Activated CD4-positive, alpha-beta T cell treated with anti-CD3 and anti-CD28 coated beads for 36 hours (primary cell): ENCODE results near the gene ATP1A1. TPM values are rescaled to one million over a fixed set of nuclear protein-coding genes. Genes with fewer than 3 reads are reported as not detected.

Experiments
- ATAC-seq: fragments of 200-7000 bp; cut with Tn5 transposase; one replicate; pipeline ENCODE4 v1.10.0; 2021; ENCODE audit warnings: mild to moderate bottlenecking, moderate library complexity
- CTCF ChIA-PET: fragments of 350-600 bp; sonication (Branson Sonifier 250); formaldehyde crosslinking; loops from one replicate; lab custom pipeline; 2021; ENCODE audit warnings: antibody characterized with exemption; lab: Charles Lee
- POLR2A ChIA-PET: fragments of 350-600 bp; sonication (Branson Sonifier 250); formaldehyde crosslinking; loops from one replicate; lab custom pipeline; 2021; ENCODE audit warnings: antibody characterized with exemption, inconsistent platforms; lab: Charles Lee
- DNase-seq: peaks from one replicate; pipeline ENCODE4 v3.0.0-alpha.2; 2020
- H3K27ac Mint-ChIP-seq: one replicate; pipeline ENCODE4 v1.8.0; 2021; ENCODE audit warnings: mixed read lengths
- H3K27me3 Mint-ChIP-seq: one replicate; pipeline ENCODE4 v1.8.0; 2021; ENCODE audit warnings: mixed read lengths
- H3K36me3 Mint-ChIP-seq: one replicate; pipeline ENCODE4 v1.8.0; 2021; ENCODE audit warnings: low read depth, mixed read lengths
- H3K4me1 Mint-ChIP-seq: one replicate; pipeline ENCODE4 v1.8.0; 2021; ENCODE audit warnings: mixed read lengths
- H3K4me3 Mint-ChIP-seq: one replicate; pipeline ENCODE4 v1.8.0; 2021; ENCODE audit warnings: mild to moderate bottlenecking, moderate library complexity, mixed read lengths
- H3K9me3 Mint-ChIP-seq: one replicate; pipeline ENCODE4 v1.8.0; 2021; ENCODE audit warnings: low read depth, mixed read lengths
- intact Hi-C, 2 experiments: fragments of 100-400 bp; cut with DNase I in 1 of 2; cut with micrococcal nuclease in 1 of 2; formaldehyde crosslinking; loops; one replicate each; pipeline versions ENCODE4 v1.14.2 to v1.15.1; 2022 to 2024; cut with DNase I, micrococcal nuclease
- total RNA-seq, 2 experiments: library from RNA; stranded (reverse); gene quantifications; one replicate each; pipeline ENCODE4 v1.2.3, GENCODE V29; 2021

Gene ATP1A1
- total RNA-seq, 2 experiments from 2014 or later: 247 to 257 TPM

DNA sequence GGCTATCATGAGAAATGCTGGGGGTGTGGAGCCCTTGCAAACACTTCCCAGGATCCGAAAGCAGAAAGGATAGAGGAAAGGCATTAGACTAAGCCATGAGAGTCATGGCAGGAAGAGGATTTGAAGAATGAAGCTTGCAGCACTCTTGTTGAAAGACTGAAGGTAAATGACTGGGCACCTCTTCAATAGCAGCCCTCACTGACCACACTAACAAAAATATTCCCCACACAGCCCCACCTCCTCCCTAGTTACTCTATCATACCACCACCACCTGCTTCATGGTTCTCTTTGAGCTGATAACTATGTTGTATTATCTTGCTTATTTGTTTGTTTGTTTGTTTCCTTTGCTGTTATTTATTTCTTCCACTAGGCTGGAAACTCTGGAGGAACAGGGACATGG lies 13.2 kb upstream of the ATP1A1 start:
- DNase-seq (no peak), ATAC-seq (no peak)
- Mint-ChIP-seq H3K4me1 (peaks cover 20% of the 10 kb centered on the region), H3K36me3 (no peaks in the 10 kb centered on the region), H3K27me3 (no peaks in the 10 kb centered on the region), H3K27ac (no peak overlapping the region), H3K9me3 (no peaks in the 10 kb centered on the region), H3K4me3 (no peak overlapping the region)
- intact Hi-C loops: loop anchor here (1.0 kb wide), 1 partner anchor 125 kb away; no protein-coding TSS in a partner anchor
- POLR2A ChIA-PET: no interaction called here
- CTCF ChIA-PET: interaction anchor here (0.8 to 1.2 kb wide), 3 partner anchors 15 to 221 kb away, joined by 3 to 4 read pairs (median 4); no protein-coding TSS in a partner anchor

DNA sequence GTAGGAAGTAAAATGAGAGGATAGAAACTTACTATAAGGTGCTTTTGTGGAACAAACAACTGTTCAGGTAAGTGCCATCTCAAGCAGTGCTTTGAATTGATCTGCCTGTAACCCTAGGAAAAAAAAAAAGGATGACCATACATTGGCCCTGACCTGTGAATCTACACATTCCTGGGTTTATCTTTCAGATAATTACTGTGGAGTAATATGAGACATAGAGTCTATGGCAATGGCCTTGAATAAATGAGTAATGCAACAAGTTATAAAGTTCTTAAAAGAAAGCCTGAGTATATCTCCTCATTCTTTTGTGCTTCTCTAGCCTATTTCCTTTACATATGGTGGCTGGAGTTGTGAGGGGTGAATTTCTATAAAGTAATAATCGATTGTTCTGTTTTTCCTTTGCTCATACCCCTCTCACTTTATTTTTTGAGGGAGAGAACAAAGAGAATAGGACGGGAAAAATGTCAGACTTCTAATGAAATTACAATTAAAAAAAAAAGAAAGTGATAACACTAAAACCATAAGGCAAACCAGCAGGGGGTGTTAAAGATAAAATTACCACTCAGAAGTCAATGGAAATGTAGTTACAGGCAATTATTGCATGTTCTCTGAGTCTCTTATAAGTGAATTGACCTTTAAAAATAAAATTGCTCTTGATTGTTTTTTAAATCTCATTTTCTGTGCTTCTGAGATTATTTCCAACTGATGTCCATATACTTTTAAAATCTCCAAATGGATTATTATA lies 12.4 kb upstream of the ATP1A1 start:
- POLR2A ChIA-PET: no interaction called here
- Mint-ChIP-seq H3K4me1 (peaks cover 20% of the 10 kb centered on the region), H3K27ac (no peak overlapping the region), H3K4me3 (no peak overlapping the region), H3K9me3 (no peaks in the 10 kb centered on the region), H3K27me3 (no peaks in the 10 kb centered on the region), H3K36me3 (no peaks in the 10 kb centered on the region)
- CTCF ChIA-PET: interaction anchor here (0.6 to 1.2 kb wide), 4 partner anchors 14 to 222 kb away, joined by 3 to 4 read pairs (median 4); no protein-coding TSS in a partner anchor
- no peak for DNase-seq
- no peak for ATAC-seq
- intact Hi-C loops: loop anchor here (1.0 kb wide), 1 partner anchor 125 kb away; no protein-coding TSS in a partner anchor

GRCh38 chr1:116361648-116362047 lies 11.4 kb upstream of the ATP1A1 start:
- Mint-ChIP-seq H3K36me3 (no peaks in the 10 kb centered on the region), H3K27ac (no peak overlapping the region), H3K9me3 (no peaks in the 10 kb centered on the region), H3K27me3 (no peaks in the 10 kb centered on the region), H3K4me3 (no peak overlapping the region), H3K4me1 (peaks cover 16% of the 10 kb centered on the region)
- no peak for ATAC-seq
- ChIA-PET POLR2A (no interaction called here), CTCF (no interaction called here)
- intact Hi-C loops: no loop called here
- no peak for DNase-seq

DNA sequence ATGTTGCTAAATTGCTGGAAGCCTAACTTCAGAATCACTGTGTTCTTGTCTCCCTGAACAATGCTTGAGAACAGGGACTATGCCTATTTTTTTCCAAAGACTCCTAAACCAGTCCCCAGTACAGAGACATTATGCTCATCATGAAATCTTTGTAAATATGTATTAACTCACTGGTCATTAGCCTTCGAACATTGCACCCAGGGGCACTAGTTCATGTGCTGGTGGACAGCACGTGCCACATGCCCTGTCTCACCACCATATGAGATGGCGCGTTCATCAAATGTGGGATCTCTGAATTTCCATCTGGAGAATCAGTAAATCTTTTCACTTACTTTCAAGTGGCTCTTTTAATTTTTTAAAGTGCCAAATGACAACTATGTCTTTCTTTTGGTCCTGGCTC lies 11.0 kb upstream of the ATP1A1 start:
- Mint-ChIP-seq H3K9me3 (no peaks in the 10 kb centered on the region), H3K36me3 (no peaks in the 10 kb centered on the region), H3K27ac (no peak overlapping the region), H3K4me1 (peaks cover 12% of the 10 kb centered on the region), H3K27me3 (no peaks in the 10 kb centered on the region), H3K4me3 (no peak overlapping the region)
- intact Hi-C loops: no loop called here
- no peak for ATAC-seq
- DNase-seq: no peak
- ChIA-PET CTCF (no interaction called here), POLR2A (no interaction called here)

- POLR2A ChIA-PET: no interaction called here
- CTCF ChIA-PET: interaction anchor here (0.9 to 1.8 kb wide), 2 partner anchors 134 to 442 kb away, joined by 3 to 5 read pairs; no protein-coding TSS in a partner anchor
- DNase-seq (no peak), ATAC-seq (no peak)
- no peaks in the 10 kb centered on the region for H3K9me3 Mint-ChIP-seq
- H3K36me3 Mint-ChIP-seq: no peaks in the 10 kb centered on the region
- no peak overlapping the region for H3K27ac Mint-ChIP-seq
- H3K27me3 Mint-ChIP-seq: no peaks in the 10 kb centered on the region
- intact Hi-C loops: no loop called here
- no peak overlapping the region for H3K4me3 Mint-ChIP-seq
- H3K4me1 Mint-ChIP-seq: peaks cover 7% of the 10 kb centered on the region
Measured at GRCh38 chr1:116365353-116365780, 7.7 kb upstream of the ATP1A1 start.

GRCh38 chr1:116365857-116366256 lies 7.2 kb upstream of the ATP1A1 start:
- no peak for DNase-seq
- Mint-ChIP-seq H3K4me3 (no peak overlapping the region), H3K4me1 (peaks cover 6% of the 10 kb centered on the region), H3K27me3 (no peaks in the 10 kb centered on the region), H3K9me3 (no peaks in the 10 kb centered on the region), H3K27ac (no peak overlapping the region), H3K36me3 (no peaks in the 10 kb centered on the region)
- ChIA-PET POLR2A (interaction anchor here (0.5 kb wide), 1 partner anchor 61 kb away, joined by 3 read pairs; no protein-coding TSS in a partner anchor), CTCF (interaction anchor here (0.9 to 1.7 kb wide), 2 partner anchors 120 to 442 kb away, joined by 3 to 10 read pairs; no protein-coding TSS in a partner anchor)
- no peak for ATAC-seq
- intact Hi-C loops: no loop called here

GRCh38 chr1:116367256-116367945 lies 5.6 kb upstream of the ATP1A1 start:
- ATAC-seq (no peak), DNase-seq (no peak)
- CTCF ChIA-PET: interaction anchor here (1.2 to 1.9 kb wide), 6 partner anchors 10 to 228 kb away, joined by 3 to 10 read pairs (median 4); no protein-coding TSS in a partner anchor
- Mint-ChIP-seq H3K9me3 (no peaks in the 10 kb centered on the region), H3K27me3 (no peaks in the 10 kb centered on the region), H3K4me1 (peaks cover 7% of the 10 kb centered on the region), H3K4me3 (no peak overlapping the region), H3K36me3 (no peaks in the 10 kb centered on the region), H3K27ac (no peak overlapping the region)
- POLR2A ChIA-PET: no interaction called here
- intact Hi-C loops: no loop called here

DNA sequence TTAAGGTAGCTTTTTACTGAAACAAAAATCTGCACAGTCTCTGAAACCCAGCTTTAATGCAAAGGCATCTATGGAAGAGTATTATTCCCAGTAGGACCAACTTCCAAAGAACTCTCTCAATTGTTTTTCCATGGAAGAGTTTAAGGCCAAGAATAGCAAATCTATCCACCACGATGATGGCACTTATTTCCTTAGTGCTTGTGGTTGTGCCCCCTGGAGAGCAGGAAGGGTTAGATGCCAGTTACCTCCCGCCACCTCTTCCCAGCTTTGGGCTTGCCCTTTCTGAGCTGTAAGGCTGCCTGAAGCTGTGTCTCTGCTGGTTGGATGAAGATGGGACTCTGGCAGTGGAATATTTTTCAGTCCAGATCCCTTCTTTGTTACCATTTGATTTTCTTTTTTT lies 4.8 kb upstream of the ATP1A1 start:
- Mint-ChIP-seq H3K27ac (no peak overlapping the region), H3K4me1 (peaks cover 9% of the 10 kb centered on the region), H3K36me3 (no peaks in the 10 kb centered on the region), H3K27me3 (no peaks in the 10 kb centered on the region), H3K4me3 (no peak overlapping the region), H3K9me3 (no peaks in the 10 kb centered on the region)
- CTCF ChIA-PET: interaction anchor here (0.6 to 1.2 kb wide), 2 partner anchors 117 to 408 kb away, joined by 3 read pairs; no protein-coding TSS in a partner anchor
- ATAC-seq: no peak
- no peak for DNase-seq
- intact Hi-C loops: no loop called here
- POLR2A ChIA-PET: no interaction called here

DNA sequence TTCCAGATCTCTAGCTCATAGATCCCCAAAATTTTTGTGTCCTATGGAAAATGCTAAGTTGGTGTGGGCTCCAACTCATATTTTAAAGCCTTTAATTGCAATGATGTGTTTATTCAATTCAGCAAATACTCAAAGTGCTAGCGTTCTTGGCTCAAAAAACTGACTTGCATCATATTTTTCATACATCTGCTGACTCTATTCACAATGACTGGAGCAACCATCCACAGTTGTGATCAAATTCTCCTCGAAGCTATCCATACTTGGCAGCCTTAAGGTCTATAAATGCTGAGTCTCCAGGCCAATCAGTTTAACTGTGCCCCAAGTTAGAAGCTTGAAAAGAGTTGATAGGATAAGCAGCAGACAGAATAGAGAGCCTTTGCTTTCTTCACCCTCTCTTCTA lies 2.9 kb upstream of the ATP1A1 start:
- ChIA-PET POLR2A (no interaction called here), CTCF (interaction anchor here (2.8 kb wide), 1 partner anchor 231 kb away, joined by 9 read pairs; no protein-coding TSS in a partner anchor)
- peaks cover 12% of the 10 kb centered on the region for H3K36me3 Mint-ChIP-seq
- no peaks in the 10 kb centered on the region for H3K27me3 Mint-ChIP-seq
- H3K4me1 Mint-ChIP-seq: peaks cover 11% of the 10 kb centered on the region
- H3K27ac Mint-ChIP-seq: no peak overlapping the region
- DNase-seq (no peak), ATAC-seq (no peak)
- no peaks in the 10 kb centered on the region for H3K9me3 Mint-ChIP-seq
- intact Hi-C loops: no loop called here
- H3K4me3 Mint-ChIP-seq: no peak overlapping the region

DNA sequence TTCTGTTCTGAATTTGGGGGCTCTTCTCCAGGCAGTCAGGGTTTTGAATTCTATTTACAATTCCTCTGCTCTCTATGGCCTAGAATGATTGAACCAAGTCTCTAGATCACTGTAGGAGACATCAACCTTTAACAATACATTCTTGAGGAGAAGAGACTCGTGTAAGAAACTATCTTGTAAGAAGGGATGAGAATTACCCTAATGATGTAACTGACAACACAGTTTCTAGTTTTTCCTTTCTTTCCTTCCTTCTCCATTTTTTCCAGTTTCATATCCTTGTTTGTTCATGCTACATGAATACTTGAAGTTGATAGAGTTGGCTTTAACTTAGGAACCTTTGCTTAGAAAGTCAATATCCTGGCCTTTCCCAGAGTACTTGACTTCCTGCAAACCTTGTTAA lies 1.3 kb upstream of the ATP1A1 start:
- no peak overlapping the region for H3K27ac Mint-ChIP-seq

GRCh38 chr1:116372191-116372590 lies 853 bp upstream of the ATP1A1 start:
- POLR2A ChIA-PET: no interaction called here
- Mint-ChIP-seq H3K9me3 (no peaks in the 10 kb centered on the region), H3K4me3 (peak overlapping the region; percentile 93), H3K4me1 (peaks cover 28% of the 10 kb centered on the region), H3K27me3 (no peaks in the 10 kb centered on the region), H3K27ac (no peak overlapping the region), H3K36me3 (peaks cover 21% of the 10 kb centered on the region)
- intact Hi-C loops: no loop called here
- CTCF ChIA-PET: interaction anchor here (0.6 to 2.8 kb wide), 3 partner anchors 45 to 233 kb away, joined by 3 to 9 read pairs (median 3); no protein-coding TSS in a partner anchor
- DNase-seq (no peak), ATAC-seq (no peak)

More for the DNA sequence above, 1.3 kb upstream of the ATP1A1 start:
- peak overlapping the region; percentile 93 for H3K4me3 Mint-ChIP-seq
- H3K36me3 Mint-ChIP-seq: peaks cover 21% of the 10 kb centered on the region
- H3K27me3 Mint-ChIP-seq: no peaks in the 10 kb centered on the region
- POLR2A ChIA-PET: interaction anchor here (0.6 kb wide), 2 partner anchors 88 to 128 kb away, joined by 3 to 4 read pairs; no protein-coding TSS in a partner anchor
- no peaks in the 10 kb centered on the region for H3K9me3 Mint-ChIP-seq
- DNase-seq (no peak), ATAC-seq (no peak)
- intact Hi-C loops: no loop called here
- peaks cover 25% of the 10 kb centered on the region for H3K4me1 Mint-ChIP-seq
- CTCF ChIA-PET: interaction anchor here (1.0 to 2.8 kb wide), 2 partner anchors 45 to 232 kb away, joined by 3 to 9 read pairs; no protein-coding TSS in a partner anchor
